Neural cell (in vitro differentiated cells): ENCODE data around the gene LRBA. TPM values are rescaled to one million over a fixed set of nuclear protein-coding genes. Genes with fewer than 3 reads are reported as not detected.

Source experiments
- H2AFZ ChIP-seq: fragments of 200-600, 300-800 bp; sonication (generic), shearing (Covaris generic); 2 replicates; pipeline ENCODE4 v1.6.0; 2014; ENCODE audit warnings: low read depth, mild to moderate bottlenecking, antibody characterized with exemption, low read length, moderate library complexity
- H3F3A ChIP-seq: fragments of 200-600 bp; shearing (Covaris generic); 2 replicates; pipeline ENCODE4 v1.6.1; 2016; ENCODE audit warnings: mild to moderate bottlenecking, moderate library complexity, mixed read lengths, antibody characterized with exemption, low read length; ENCODE audit not compliant: insufficient read depth, poor library complexity, severe bottlenecking
- H3K27ac ChIP-seq: fragments of 200-600, 300-800 bp; sonication (generic), shearing (Covaris generic); 2 replicates; pipeline ENCODE4 v1.5.1; 2014; ENCODE audit warnings: mild to moderate bottlenecking, low read length, moderate library complexity
- H3K27me3 ChIP-seq: fragments of 300-800, 200-600 bp; sonication (generic), shearing (Covaris generic); 2 replicates; pipeline ENCODE4 v1.6.0; 2014; ENCODE audit warnings: mild to moderate bottlenecking, low read depth, low read length, moderate library complexity; ENCODE audit not compliant: insufficient read depth
- H3K36me3 ChIP-seq: fragments of 300-800, 200-600 bp; sonication (generic), shearing (Covaris generic); 2 replicates; pipeline ENCODE4 v1.5.1; 2014; ENCODE audit warnings: mild to moderate bottlenecking, antibody characterized with exemption, low read length, moderate library complexity; ENCODE audit not compliant: insufficient read depth
- H3K4me2 ChIP-seq: fragments of 300-800, 200-600 bp; sonication (generic), shearing (Covaris generic); 2 replicates; pipeline ENCODE4 v1.6.0; 2014; ENCODE audit warnings: mild to moderate bottlenecking, low read length
- H3K4me3 ChIP-seq: fragments of 300-800, 200-600 bp; sonication (generic), shearing (Covaris generic); 2 replicates; pipeline ENCODE4 v1.5.1; 2014; ENCODE audit warnings: mild to moderate bottlenecking, low read length, moderate library complexity
- H3K79me2 ChIP-seq: fragments of 200-600 bp; shearing (Covaris generic); replicated peaks from 2 replicates; pipeline ENCODE4 v1.6.0; 2014; ENCODE audit warnings: mild to moderate bottlenecking, low read length, moderate library complexity; ENCODE audit not compliant: insufficient read depth
- H3K9ac ChIP-seq: fragments of 300-800, 200-600 bp; sonication (generic), shearing (Covaris generic); 2 replicates; pipeline ENCODE4 v1.6.1; 2016; ENCODE audit warnings: mild to moderate bottlenecking, low read length, mixed read lengths
- H3K9me2 ChIP-seq: fragments of 200-600 bp; shearing (Covaris generic); 2 replicates; pipeline ENCODE4 v1.6.1; 2016; ENCODE audit warnings: mild to moderate bottlenecking, low read length, mixed read lengths; ENCODE audit not compliant: insufficient read depth
- H3K9me3 ChIP-seq: fragments of 200-600, 300-800 bp; sonication (generic), shearing (Covaris generic); 2 replicates; pipeline ENCODE4 v1.6.1; 2016; ENCODE audit warnings: mild to moderate bottlenecking, mixed run types, low read length, moderate library complexity, mixed read lengths
- H4K20me1 ChIP-seq: fragments of 200-600 bp; shearing (Covaris generic); 2 replicates; pipeline ENCODE4 v1.6.1; 2016; ENCODE audit warnings: mild to moderate bottlenecking, mixed run types; ENCODE audit not compliant: insufficient read depth
- EP300 ChIP-seq: fragments of 450-650 bp; conservative IDR thresholded peaks from 2 replicates; pipeline ENCODE4 v1.6.1; 2014; ENCODE audit warnings: antibody characterized with exemption, mild to moderate bottlenecking, moderate library complexity; ENCODE audit not compliant: poor library complexity, severe bottlenecking
- EZH2 ChIP-seq: fragments of 200-600, 300-800 bp; shearing (Covaris generic), sonication (generic); IDR thresholded peaks from 2 replicates; pipeline ENCODE4 v1.6.1; 2014; ENCODE audit warnings: antibody characterized with exemption, low read length, borderline replicate concordance, mild to moderate bottlenecking; ENCODE audit not compliant: insufficient read depth, poor library complexity, severe bottlenecking
- MXI1 ChIP-seq: fragments of 450-650 bp; conservative IDR thresholded peaks from 2 replicates; pipeline ENCODE4 v1.6.1; 2014; ENCODE audit warnings: antibody characterized with exemption, mild to moderate bottlenecking; ENCODE audit not compliant: poor library complexity, severe bottlenecking
- POLR2AphosphoS5 ChIP-seq: IDR thresholded peaks from 2 replicates; pipeline ENCODE4 v1.6.1; 2012
- RAD21 ChIP-seq: fragments of 450-650 bp; conservative IDR thresholded peaks from 2 replicates; pipeline ENCODE4 v1.6.1; 2014; ENCODE audit warnings: antibody characterized with exemption, mild to moderate bottlenecking, moderate library complexity
- SMC3 ChIP-seq: fragments of 450-650 bp; conservative IDR thresholded peaks from 2 replicates; pipeline ENCODE4 v1.6.1; 2014; ENCODE audit warnings: antibody characterized with exemption, mild to moderate bottlenecking, moderate library complexity; ENCODE audit not compliant: poor library complexity
- TAF1 ChIP-seq: IDR thresholded peaks from 2 replicates; pipeline ENCODE4 v1.6.1; 2012; ENCODE audit warnings: low read depth
- polyA plus RNA-seq: library from polyadenylated mRNA; depleted of rRNA; stranded (reverse); fragments of >200 nt; gene quantifications from 2 replicates; pipeline ENCODE4 v1.2.3, GENCODE V29; 2014
- TF ChIP-seq, protein P1 (sequence below): IDR thresholded peaks from 2 replicates; pipeline ENCODE4 v1.6.1; 2012; ENCODE audit warnings: borderline replicate concordance
- TF ChIP-seq, protein P2 (sequence below): fragments of 450-650 bp; IDR thresholded peaks from 2 replicates; pipeline ENCODE4 v1.5.1; 2014; ENCODE audit warnings: antibody characterized with exemption, mild to moderate bottlenecking, moderate library complexity; ENCODE audit not compliant: poor library complexity, severe bottlenecking

Gene LRBA
- polyA plus RNA-seq, 1 donor from 2014 or later: 7.1 TPM

DNA sequence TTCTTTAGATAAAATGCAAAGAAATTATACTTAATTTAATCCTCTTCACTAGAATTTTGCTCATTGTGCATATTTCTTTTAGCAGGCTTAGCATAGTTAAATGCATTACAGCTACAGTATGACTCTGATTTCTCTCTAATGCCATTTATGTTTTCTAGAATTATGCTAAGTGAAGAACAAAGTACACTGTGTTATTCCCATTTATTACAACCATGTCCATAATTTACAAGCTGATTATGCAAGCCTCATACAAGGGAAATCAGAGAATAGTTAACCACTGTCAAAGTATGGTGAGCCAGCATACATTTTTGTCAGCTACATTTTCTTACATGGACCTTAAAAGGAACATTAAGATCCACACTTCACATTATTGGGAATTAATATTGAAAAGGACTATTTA lies 334.0 kb downstream of the LRBA start:
- H2AFZ ChIP-seq: no peak overlapping the region
- no peak for TF ChIP-seq MXI1
- TF ChIP-seq, protein P1, sequence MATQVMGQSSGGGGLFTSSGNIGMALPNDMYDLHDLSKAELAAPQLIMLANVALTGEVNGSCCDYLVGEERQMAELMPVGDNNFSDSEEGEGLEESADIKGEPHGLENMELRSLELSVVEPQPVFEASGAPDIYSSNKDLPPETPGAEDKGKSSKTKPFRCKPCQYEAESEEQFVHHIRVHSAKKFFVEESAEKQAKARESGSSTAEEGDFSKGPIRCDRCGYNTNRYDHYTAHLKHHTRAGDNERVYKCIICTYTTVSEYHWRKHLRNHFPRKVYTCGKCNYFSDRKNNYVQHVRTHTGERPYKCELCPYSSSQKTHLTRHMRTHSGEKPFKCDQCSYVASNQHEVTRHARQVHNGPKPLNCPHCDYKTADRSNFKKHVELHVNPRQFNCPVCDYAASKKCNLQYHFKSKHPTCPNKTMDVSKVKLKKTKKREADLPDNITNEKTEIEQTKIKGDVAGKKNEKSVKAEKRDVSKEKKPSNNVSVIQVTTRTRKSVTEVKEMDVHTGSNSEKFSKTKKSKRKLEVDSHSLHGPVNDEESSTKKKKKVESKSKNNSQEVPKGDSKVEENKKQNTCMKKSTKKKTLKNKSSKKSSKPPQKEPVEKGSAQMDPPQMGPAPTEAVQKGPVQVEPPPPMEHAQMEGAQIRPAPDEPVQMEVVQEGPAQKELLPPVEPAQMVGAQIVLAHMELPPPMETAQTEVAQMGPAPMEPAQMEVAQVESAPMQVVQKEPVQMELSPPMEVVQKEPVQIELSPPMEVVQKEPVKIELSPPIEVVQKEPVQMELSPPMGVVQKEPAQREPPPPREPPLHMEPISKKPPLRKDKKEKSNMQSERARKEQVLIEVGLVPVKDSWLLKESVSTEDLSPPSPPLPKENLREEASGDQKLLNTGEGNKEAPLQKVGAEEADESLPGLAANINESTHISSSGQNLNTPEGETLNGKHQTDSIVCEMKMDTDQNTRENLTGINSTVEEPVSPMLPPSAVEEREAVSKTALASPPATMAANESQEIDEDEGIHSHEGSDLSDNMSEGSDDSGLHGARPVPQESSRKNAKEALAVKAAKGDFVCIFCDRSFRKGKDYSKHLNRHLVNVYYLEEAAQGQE: no peak
- no peak for TF ChIP-seq TAF1
- no peak overlapping the region for H3K4me3 ChIP-seq
- no peak overlapping the region for H3K4me2 ChIP-seq
- H3K27ac ChIP-seq: peak overlapping the region; percentile 16
- no peaks in the 10 kb centered on the region for H3K27me3 ChIP-seq
- H3K9me2 ChIP-seq: no peaks in the 10 kb centered on the region
- H3F3A ChIP-seq: no peaks in the 10 kb centered on the region
- no peaks in the 10 kb centered on the region for H4K20me1 ChIP-seq
- no peaks in the 10 kb centered on the region for H3K9me3 ChIP-seq
- no peak overlapping the region for H3K9ac ChIP-seq
- H3K79me2 ChIP-seq: no peaks in the 10 kb centered on the region
- H3K36me3 ChIP-seq: no peaks in the 10 kb centered on the region

DNA sequence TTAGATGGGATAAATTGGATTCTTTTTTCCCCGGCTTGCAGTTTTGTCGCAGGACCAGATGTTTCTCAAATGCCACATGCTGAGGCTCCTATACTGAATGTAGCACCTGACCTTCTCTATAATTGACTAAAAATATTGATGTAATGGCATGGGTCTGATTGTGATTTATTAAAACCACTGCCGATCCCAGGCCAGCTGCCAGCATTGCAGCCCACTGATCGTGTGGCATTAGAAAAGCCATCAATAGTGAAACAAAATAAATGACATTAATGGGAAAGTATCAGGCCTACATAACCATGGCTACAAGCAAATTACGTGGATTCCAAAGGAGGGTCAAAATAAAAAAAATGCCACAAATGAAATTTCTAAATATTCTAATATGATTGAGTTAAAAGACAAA lies 334.4 kb downstream of the LRBA start:
- TF ChIP-seq, protein P2, sequence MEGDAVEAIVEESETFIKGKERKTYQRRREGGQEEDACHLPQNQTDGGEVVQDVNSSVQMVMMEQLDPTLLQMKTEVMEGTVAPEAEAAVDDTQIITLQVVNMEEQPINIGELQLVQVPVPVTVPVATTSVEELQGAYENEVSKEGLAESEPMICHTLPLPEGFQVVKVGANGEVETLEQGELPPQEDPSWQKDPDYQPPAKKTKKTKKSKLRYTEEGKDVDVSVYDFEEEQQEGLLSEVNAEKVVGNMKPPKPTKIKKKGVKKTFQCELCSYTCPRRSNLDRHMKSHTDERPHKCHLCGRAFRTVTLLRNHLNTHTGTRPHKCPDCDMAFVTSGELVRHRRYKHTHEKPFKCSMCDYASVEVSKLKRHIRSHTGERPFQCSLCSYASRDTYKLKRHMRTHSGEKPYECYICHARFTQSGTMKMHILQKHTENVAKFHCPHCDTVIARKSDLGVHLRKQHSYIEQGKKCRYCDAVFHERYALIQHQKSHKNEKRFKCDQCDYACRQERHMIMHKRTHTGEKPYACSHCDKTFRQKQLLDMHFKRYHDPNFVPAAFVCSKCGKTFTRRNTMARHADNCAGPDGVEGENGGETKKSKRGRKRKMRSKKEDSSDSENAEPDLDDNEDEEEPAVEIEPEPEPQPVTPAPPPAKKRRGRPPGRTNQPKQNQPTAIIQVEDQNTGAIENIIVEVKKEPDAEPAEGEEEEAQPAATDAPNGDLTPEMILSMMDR: no peak
- no peak for TF ChIP-seq POLR2AphosphoS5
- no peak for TF ChIP-seq EZH2
- TF ChIP-seq TAF1: no peak
- TF ChIP-seq, protein P1: no peak
- no peak for TF ChIP-seq RAD21
- no peak for TF ChIP-seq MXI1
- TF ChIP-seq SMC3: no peak
- no peak for TF ChIP-seq EP300
- Histone ChIP-seq H3K9me3 (no peaks in the 10 kb centered on the region), H3K9ac (no peak overlapping the region), H4K20me1 (no peaks in the 10 kb centered on the region), H3F3A (no peaks in the 10 kb centered on the region), H3K4me3 (no peak overlapping the region), H2AFZ (no peak overlapping the region), H3K27me3 (no peaks in the 10 kb centered on the region), H3K79me2 (no peaks in the 10 kb centered on the region), H3K9me2 (no peaks in the 10 kb centered on the region), H3K27ac (peak overlapping the region; percentile 16), H3K4me2 (no peak overlapping the region), H3K36me3 (no peaks in the 10 kb centered on the region)
